Neural cell (in vitro differentiated cells): ENCODE measurements around the gene CLDN15.

ENCODE experiments used
- CTCF ChIP-seq: fragments of 450-650 bp; IDR thresholded peaks from 2 replicates; pipeline ENCODE4 v1.5.1; 2014; ENCODE audit warnings: antibody characterized with exemption, mild to moderate bottlenecking, moderate library complexity; ENCODE audit not compliant: poor library complexity, severe bottlenecking
- EP300 ChIP-seq: fragments of 450-650 bp; conservative IDR thresholded peaks from 2 replicates; pipeline ENCODE4 v1.6.1; 2014; ENCODE audit warnings: antibody characterized with exemption, mild to moderate bottlenecking, moderate library complexity; ENCODE audit not compliant: poor library complexity, severe bottlenecking
- EZH2 ChIP-seq: fragments of 200-600, 300-800 bp; shearing (Covaris generic), sonication (generic); IDR thresholded peaks from 2 replicates; pipeline ENCODE4 v1.6.1; 2014; ENCODE audit warnings: antibody characterized with exemption, low read length, borderline replicate concordance, mild to moderate bottlenecking; ENCODE audit not compliant: insufficient read depth, poor library complexity, severe bottlenecking
- RAD21 ChIP-seq: fragments of 450-650 bp; conservative IDR thresholded peaks from 2 replicates; pipeline ENCODE4 v1.6.1; 2014; ENCODE audit warnings: antibody characterized with exemption, mild to moderate bottlenecking, moderate library complexity
- SMC3 ChIP-seq: fragments of 450-650 bp; conservative IDR thresholded peaks from 2 replicates; pipeline ENCODE4 v1.6.1; 2014; ENCODE audit warnings: antibody characterized with exemption, mild to moderate bottlenecking, moderate library complexity; ENCODE audit not compliant: poor library complexity

- TF ChIP-seq CTCF (no peak), EP300 (no peak), RAD21 (no peak), EZH2 (no peak), SMC3 (no peak)
These were observed 51.4 kb downstream of the CLDN15 start for GRCh38 chr7:101186194-101186593.
